Measurements from ENCODE around the gene SPOCK1.

SPOCK1 gene

DNA sequence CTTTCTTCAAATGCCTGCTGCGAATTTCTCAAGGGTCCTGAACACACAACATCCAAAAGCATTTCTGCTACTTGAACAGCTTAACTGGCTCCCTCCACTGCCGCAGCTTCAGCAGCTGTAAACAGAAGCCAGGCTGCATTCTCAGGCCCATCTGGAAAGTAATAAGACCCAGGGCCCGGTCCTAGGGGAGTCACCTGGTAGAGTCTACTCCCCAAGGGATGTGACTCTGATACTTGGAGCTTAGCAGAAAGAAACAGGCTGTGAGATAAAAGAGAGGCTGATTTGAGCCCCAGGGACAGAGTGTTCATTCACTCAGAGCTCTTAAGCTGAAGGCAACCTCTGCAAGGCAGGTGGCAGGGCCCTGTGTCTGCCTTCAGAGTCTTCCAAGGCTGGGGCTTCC, 356.8 kb downstream of the SPOCK1 start:
- no peak for DNase-seq

DNA sequence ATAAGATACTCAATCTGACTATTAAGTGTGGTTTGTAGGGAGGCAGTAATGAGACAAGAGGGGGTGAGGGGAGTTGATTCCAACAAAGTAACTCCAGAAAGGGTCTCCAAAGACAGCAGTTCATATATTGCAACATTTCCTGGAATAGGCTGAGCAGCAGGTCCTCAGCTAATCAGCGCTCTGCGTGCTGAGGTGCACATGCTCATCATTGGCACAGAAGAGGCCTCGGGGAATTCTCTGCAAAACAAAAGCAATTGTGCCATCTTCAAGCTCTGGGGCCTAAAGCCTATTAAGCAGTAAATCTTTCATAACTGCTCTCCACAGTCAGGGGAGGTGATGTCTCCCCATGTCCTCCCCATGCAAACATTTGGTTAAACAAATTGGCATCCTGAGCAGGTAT, 357.3 kb downstream of the SPOCK1 start:
- DNase-seq, result no peak

- DNase-seq, result no peak
Measured at GRCh38 chr5:137136991-137137632, 362.0 kb downstream of the SPOCK1 start.

DNA sequence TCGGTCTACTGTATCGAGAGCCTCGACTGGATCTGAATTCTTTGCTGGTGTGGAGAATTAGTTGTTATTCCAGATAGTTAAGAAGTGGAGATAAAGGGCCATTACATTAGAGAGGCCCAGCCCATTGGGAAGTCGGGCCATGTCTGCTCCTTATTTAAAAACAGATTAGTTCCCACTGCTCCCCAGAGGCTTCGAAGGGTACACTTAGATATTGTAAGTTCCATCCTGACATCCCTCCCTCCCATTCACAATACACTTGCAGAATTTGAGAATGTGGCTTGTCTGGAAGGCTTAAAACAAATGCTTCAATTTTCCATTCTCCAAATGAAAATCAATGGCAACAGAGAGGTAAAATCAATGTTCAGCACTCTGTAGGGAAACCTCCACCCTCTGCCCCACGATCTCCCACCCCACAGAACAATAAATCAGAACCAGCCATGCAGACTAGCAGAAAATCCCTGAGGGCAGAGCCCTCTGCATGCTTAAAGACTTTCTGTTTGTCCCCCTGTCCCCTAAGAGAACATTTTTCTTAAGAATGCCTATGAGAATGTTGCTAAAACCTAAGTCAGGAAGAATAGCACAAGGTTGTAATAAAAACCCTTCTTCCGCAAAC, 364.1 kb downstream of the SPOCK1 start:
- DNase-seq, result no peak

DNA sequence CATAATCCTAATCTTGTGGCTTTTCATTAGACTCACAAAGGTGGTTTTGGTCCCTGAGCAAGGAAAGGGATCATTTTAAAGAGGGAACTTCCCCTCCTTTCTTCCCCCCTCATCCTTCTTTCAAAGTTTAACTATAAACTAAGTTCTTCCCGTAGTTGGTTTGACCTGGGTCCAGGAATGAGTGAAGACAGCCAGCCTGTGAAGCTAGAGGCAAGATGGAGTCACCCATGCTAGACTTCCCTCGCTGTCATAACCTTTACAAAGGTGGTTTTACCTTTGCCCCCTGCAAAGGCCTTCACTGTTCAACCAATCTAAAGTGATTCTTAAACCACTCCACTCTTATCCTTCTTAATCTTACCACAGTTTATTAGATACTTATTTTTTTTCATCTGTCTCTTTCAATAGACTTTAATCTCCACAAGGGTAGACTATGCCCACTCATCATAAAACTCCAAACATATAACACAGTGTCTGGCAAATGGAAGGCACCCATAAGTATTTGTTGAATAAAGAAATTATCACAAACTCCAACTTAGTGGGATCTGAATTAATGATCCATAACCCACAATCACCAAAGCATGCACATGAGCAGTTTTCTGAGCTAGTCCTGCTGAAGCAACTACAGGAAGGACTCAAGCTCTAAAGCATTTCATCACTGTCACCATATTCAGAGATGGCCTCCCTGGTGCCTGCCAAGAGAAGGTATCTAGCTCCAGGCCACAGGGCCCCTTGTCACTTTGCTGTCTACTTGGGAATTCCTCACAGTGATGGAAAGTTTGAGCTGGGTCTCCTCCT, 369.0 kb downstream of the SPOCK1 start:
- DNase-seq, result no peak

GRCh38 chr5:137128012-137128411, 371.1 kb downstream of the SPOCK1 start:
- no peak for DNase-seq

DNA sequence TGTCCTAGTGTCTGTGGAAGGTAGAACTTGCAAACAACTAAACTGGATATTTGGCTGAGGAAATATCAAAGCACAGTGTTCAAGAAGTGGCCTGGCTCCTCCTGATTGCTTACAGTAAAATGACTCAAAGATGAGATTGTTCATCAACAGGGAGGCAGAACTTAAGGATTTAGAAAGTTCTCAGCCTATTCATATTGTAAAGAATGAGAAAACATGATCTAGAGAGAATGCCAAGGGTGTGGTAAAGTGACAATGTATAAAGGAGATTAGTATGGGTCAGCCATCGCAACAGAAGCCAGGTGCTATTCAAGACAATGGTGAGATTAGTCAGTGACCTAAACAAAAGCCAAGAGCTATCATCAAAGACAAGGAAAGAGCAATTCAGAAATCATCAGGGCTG, 372.3 kb downstream of the SPOCK1 start:
- DNase-seq, result no peak

- no peak for DNase-seq
Measured at GRCh38 chr5:137122558-137122957, 376.6 kb downstream of the SPOCK1 start.

DNA sequence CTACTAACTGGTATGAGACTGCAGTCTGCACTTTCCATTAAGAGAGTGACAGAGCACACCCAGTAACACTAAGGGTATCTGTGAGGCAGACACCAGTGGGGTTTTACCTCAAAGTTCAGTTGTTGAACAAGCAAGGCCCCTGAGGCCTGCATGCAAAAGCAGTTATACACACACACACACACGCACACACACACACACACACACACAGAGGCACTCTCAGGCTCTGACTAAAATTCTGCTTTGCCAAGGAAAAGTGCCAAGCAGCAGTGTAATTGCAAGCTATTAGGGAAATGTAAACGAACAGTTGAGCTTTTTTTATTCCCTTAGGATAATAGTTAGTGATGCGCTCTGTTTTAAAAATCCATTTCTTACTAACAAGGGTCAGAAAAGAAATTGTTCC, 377.1 kb downstream of the SPOCK1 start:
- DNase-seq, result no peak

DNA sequence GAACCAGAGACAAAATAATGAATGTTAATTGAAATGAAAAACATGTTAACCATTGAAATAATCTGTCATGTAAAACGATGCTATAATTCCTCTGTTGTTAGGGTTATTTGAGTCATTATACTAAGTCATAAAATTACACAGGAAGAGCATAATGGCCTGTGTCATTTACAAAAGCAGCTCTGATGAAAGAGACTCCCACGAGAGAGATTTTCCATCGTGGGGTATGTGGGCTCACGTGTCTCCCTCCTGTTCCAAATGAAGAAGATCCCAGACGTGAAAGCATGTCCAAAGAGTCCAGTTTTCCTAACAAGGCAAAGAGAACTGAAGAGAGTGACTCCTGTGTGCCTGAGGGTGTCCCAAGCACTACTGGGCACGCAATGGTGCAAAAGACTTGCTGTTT, 379.8 kb downstream of the SPOCK1 start:
- no peak for DNase-seq

- no peak for DNase-seq
Measured at GRCh38 chr5:137118629-137119028, 380.5 kb downstream of the SPOCK1 start.

DNA sequence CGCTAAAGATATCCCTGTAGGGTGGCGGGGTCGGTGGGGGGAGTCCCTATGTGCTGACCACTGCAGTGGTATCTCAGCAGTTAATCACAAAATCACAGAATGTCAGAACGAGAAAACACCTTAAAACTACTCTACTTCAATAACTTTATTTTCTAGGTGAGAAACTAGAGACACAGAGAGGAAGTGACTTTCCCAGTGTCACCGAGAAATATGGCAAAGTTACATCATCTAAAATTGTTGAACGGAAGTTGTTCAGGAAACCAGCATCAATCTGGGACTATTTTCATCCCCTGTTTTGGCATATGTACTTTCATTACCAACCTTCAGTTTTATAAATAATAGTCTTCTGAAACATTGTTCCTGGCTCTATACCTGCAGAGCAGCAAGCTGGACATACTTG, 384.0 kb downstream of the SPOCK1 start:
- DNase-seq, result no peak

- DNase-seq, result no peak
Measured at GRCh38 chr5:137114529-137114928, 384.6 kb downstream of the SPOCK1 start.

GRCh38 chr5:137113939-137114338, 385.2 kb downstream of the SPOCK1 start:
- DNase-seq, result no peak

- DNase-seq, result no peak
Measured at GRCh38 chr5:137113161-137113560, 386.0 kb downstream of the SPOCK1 start.

GRCh38 chr5:137105351-137106035, 393.6 kb downstream of the SPOCK1 start:
- DNase-seq, result no peak

GRCh38 chr5:137101544-137101943, 397.6 kb downstream of the SPOCK1 start:
- no peak for DNase-seq

DNA sequence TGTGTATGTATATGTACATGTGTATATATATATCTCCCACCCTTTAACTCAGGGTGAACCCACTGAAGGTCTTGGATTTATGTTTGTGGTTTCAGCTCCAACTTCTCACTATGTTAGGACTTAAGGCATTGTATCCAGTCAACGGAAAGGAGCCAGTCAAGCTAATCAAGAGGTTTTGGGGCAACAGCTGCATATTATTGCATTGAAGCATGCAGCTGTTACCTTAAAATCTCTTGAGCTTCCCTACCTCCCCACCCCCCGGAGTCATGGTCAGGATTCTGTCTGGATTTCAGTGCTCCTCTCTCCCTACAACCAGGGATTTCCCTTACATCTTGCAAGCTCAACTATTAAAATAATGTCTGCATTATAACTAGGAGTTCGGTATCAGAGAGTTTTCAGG, 399.5 kb downstream of the SPOCK1 start:
- no peak for DNase-seq

DNA sequence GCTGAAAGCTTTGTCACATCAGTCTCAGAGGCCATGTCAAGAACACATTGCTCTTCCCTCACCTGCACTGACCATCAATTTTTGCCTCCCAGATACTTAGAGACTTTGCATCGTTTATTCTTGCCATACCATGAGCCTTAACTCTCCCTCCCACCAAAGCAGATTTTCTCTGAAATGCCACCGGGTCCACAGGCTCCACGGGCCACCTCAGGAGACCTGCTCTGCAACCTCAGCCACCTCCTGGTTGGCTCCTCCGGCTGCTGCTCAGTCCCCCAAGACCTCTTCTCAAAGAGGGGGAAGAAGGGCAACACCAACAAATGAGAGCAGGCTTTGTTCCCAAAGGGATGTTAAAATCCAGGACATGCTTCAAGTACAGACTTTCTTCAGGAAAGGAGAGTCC, 400.5 kb downstream of the SPOCK1 start:
- DNase-seq, result no peak

DNA sequence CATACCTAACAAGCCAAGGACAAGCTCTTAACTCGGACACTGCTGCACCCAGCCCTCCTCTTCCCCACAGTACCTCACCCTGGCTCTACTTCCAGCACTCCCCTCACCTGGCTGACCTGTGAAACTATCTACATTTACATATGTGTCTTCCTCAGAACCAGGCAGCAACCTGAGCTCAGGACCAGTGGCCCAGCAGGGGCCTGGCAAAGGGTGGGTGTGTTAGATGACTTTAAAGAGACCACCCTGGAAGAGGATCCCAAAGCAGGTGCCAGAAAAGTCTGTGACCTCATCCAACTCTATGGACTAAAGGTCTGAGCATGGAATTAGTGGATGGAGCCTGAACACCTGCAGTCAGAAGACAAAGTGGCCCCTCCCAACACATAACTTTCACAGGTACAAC, 400.9 kb downstream of the SPOCK1 start:
- no peak for DNase-seq

DNA sequence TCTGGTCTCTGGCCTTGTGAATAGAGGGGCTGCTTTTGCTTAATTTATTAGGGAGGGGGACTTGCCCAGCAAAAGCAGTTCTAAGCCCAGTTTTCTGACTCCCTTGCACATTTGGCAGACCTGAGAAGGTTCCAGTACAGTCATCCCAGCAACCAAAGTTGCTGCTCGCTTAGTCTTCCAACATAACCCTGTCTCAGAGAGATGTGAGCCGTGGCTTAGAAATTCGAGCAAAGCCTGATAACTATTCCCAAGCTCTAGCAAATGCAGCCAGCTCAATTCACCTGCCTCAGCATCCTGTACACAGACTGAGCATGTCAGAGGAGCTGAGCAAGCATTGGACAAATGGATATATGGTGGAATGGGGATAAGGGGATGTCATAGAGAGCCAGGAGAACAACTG, 401.9 kb downstream of the SPOCK1 start:
- no peak for DNase-seq

DNA sequence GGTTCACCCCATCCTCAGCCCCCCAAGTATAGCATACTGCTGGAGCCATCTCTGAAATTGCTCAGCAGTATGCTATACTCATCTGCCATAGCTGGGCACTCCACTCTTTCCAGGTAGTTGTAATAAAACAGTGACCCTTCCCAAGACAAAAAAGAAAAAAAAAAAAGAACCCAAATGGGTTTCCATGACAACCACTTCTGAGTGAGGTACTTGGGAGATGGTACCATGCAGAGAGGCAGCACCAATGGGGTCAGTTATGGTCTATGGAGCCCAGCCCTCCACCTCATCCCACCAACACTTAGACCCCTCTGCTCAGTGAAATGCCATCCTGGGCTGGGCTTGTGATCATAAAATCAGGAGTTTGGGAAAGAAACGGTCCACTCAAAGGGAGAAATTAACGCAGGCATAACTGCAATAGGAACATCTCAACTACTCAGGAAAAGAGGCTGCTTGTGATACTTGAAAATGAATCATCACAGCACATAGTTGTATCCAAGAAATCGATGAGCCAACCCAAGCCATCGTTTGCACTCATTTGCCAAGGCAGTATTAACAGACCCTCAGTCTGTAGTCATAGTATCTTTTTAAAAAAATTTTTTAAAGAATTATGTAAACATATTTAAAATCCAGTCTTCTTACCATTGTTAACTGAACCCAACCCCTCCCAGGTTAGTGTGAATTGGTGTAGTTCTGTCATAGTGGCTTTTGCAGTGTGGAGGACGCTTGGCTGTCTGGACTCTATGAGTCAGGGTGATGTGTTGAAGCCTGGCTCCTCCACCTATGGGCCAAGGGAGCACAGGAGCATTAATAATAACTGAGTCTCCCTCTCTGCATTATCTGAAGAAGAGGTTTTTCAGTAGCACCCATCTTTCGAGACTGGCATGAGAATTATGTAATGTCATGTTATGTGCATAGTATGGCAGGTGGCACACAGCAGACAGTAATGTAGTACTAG, 402.7 kb downstream of the SPOCK1 start:
- no peak for DNase-seq

All from T-helper 1 cell (primary cell).